Measurements from ENCODE around the gene TIFAB. TPM values are rescaled to one million over a fixed set of nuclear protein-coding genes. Genes with fewer than 3 reads are reported as not detected.

Gene TIFAB
- total RNA-seq, 1 donor from 2014 or later: not detected

DNA sequence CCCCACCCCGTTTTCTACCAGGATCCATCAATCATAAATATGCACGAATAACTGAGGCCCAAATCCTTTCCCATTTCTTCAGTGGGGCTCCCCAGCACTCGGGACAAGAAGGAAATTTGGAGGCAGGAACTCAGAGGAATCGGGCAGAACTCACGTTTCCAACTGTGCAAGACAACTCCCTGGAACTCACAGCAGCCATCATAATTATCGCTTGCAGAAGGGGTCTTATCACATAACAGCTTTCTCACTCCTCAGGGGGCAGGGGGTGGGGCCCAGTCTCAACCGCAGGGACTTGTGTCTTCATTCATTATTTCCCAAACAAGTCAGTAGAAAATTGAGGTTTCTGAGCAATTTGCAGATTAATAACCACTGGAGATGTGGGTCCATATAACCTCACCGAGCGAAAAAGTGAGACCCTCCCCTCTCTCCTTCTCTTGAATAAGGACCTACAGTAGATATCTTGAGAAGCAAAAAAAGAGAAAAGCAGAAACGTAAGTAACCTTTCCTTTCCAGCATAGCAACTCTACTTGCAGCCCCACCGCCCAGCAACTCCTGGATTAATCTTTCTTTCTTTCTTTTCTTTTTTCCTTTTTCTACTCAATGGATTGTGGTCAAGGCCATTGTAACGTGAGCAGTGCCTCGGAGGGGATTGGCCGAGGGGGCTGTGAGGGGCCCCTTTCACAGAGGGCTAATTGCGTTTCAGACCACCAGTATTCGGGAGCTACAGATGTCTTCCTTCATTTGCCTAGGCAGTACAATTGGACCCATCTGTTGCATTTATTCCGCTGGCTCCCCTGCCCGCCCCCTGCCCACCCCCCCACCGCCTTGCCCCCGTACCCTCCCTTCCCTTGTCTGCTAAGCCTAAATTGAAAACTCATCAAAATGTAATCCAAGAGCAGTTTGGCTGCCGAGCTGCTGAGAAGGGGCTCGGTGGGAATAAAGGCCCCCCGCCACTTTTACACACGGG, 24.7 kb upstream of the TIFAB start:
- Histone ChIP-seq H3K4me3 (ENCODE audit: insufficient read depth, low read depth, low read length) (no peak overlapping the region), H3K9ac (ENCODE audit: low read length) (no peak overlapping the region), H3K79me2 (ENCODE audit: insufficient read depth, low read length) (no peaks in the 10 kb centered on the region), H4K20me1 (ENCODE audit: insufficient read depth, low read length) (no peaks in the 10 kb centered on the region), H2AFZ (ENCODE audit: low read depth, low read length) (no peak overlapping the region), H3K4me2 (ENCODE audit: low read length) (no peak overlapping the region), H3K27ac (ENCODE audit: low read depth, low read length) (no peak overlapping the region), H3K27me3 (ENCODE audit: insufficient read depth, low read length) (peaks cover 58% of the 10 kb centered on the region), H3K9me3 (ENCODE audit: insufficient read depth, low read depth, low read length) (no peaks in the 10 kb centered on the region), H3K4me1 (ENCODE audit: insufficient read depth, low read length) (no peaks in the 10 kb centered on the region), H3K36me3 (ENCODE audit: insufficient read depth, low read length) (no peaks in the 10 kb centered on the region)
- Mint-ChIP-seq H3K36me3 (ENCODE audit: low read depth, unreplicated experiment) (no peaks in the 10 kb centered on the region), H3K4me3 (ENCODE audit: unreplicated experiment) (no peak overlapping the region), H3K27ac (ENCODE audit: unreplicated experiment) (no peak overlapping the region), H3K9me3 (ENCODE audit: unreplicated experiment) (no peaks in the 10 kb centered on the region), H3K27me3 (ENCODE audit: low read depth, unreplicated experiment) (peaks cover 73% of the 10 kb centered on the region), H3K4me1 (ENCODE audit: low read depth, unreplicated experiment) (no peaks in the 10 kb centered on the region)
- TF ChIP-seq EZH2 (IDR thresholded peaks at IDR 0.05; ENCODE audit: insufficient read depth, low read length): no peak
- TF ChIP-seq, protein P1, sequence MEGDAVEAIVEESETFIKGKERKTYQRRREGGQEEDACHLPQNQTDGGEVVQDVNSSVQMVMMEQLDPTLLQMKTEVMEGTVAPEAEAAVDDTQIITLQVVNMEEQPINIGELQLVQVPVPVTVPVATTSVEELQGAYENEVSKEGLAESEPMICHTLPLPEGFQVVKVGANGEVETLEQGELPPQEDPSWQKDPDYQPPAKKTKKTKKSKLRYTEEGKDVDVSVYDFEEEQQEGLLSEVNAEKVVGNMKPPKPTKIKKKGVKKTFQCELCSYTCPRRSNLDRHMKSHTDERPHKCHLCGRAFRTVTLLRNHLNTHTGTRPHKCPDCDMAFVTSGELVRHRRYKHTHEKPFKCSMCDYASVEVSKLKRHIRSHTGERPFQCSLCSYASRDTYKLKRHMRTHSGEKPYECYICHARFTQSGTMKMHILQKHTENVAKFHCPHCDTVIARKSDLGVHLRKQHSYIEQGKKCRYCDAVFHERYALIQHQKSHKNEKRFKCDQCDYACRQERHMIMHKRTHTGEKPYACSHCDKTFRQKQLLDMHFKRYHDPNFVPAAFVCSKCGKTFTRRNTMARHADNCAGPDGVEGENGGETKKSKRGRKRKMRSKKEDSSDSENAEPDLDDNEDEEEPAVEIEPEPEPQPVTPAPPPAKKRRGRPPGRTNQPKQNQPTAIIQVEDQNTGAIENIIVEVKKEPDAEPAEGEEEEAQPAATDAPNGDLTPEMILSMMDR (IDR thresholded peaks at IDR 0.05; ENCODE audit: insufficient read depth, low read depth, low read length): no peak
- DNase-seq (ENCODE audit: low read depth): no peak
- FAIRE-seq: no peak

DNA sequence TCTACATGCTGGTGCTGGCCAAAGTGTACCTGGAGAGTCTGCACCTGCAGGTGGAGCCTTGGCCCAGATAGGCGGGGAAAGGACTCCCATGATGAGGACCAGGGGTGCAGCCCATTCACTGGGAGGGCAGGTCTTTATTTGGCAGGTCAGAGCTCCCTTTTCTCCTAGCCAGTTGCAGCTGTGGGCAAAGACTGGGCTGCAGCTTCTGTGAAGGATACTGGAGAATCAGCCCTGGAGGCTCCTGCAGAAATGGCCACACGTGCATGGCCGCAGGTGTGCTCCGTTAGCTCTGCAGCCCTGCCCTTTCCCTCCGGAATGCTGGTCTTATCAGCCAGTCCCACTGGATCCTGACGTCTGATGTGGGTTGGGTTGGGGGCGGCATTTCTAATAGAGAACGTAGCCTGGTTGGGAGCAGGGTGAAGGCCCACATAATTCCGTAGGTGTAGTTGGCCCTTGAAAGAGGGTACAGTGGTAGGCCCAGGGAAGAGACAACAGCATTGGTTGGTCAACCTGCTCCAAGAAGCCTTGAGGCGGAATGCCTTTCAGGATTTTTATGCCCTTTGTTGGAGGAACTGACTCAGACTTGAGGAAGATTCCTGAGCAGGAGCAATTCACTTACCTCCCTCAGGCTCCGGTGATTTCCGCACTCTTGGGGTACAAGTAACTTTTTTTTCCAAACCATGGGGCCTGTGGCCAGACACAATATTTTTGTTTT, 22.0 kb upstream of the TIFAB start:
- H3K9me3 Mint-ChIP-seq (ENCODE audit: unreplicated experiment): no peaks in the 10 kb centered on the region
- FAIRE-seq (no peak), DNase-seq (ENCODE audit: low read depth) (no peak)
- Histone ChIP-seq H3K27me3 (ENCODE audit: insufficient read depth, low read length) (peaks cover 66% of the 10 kb centered on the region), H3K4me3 (ENCODE audit: insufficient read depth, low read depth, low read length) (no peak overlapping the region), H3K4me2 (ENCODE audit: low read length) (no peak overlapping the region), H2AFZ (ENCODE audit: low read depth, low read length) (no peak overlapping the region), H4K20me1 (ENCODE audit: insufficient read depth, low read length) (no peaks in the 10 kb centered on the region), H3K79me2 (ENCODE audit: insufficient read depth, low read length) (no peaks in the 10 kb centered on the region), H3K4me1 (ENCODE audit: insufficient read depth, low read length) (no peaks in the 10 kb centered on the region), H3K9me3 (ENCODE audit: insufficient read depth, low read depth, low read length) (no peaks in the 10 kb centered on the region), H3K36me3 (ENCODE audit: insufficient read depth, low read length) (no peaks in the 10 kb centered on the region), H3K9ac (ENCODE audit: low read length) (no peak overlapping the region), H3K27ac (ENCODE audit: low read depth, low read length) (no peak overlapping the region)
- no peak overlapping the region for H3K4me3 Mint-ChIP-seq (ENCODE audit: unreplicated experiment)
- no peak for TF ChIP-seq EZH2 (IDR thresholded peaks at IDR 0.05; ENCODE audit: insufficient read depth, low read length)
- no peaks in the 10 kb centered on the region for H3K36me3 Mint-ChIP-seq (ENCODE audit: low read depth, unreplicated experiment)
- H3K27me3 Mint-ChIP-seq (ENCODE audit: low read depth, unreplicated experiment): peaks cover 80% of the 10 kb centered on the region
- H3K27ac Mint-ChIP-seq (ENCODE audit: unreplicated experiment): no peak overlapping the region
- H3K4me1 Mint-ChIP-seq (ENCODE audit: low read depth, unreplicated experiment): no peaks in the 10 kb centered on the region

DNA sequence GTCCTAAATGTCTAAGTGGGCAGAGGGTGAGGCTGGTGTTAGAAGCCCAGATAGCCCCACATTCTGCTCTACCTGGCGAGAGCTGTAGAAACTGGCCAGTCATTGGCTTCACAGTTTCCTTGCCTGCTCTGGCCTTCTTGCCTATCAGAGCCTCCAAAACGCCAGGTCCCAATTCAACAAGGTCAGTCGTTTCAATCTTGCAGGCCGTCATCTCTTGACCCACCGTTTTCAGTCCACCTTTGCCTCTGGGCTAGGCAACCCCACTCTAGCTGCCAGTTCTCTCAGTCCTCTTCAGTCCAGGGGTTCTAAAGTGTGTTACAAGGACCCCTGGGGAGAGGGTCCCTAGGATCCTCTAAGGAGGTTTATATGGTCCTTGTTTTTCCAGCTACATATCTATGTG, 20.0 kb upstream of the TIFAB start:
- Histone ChIP-seq H3K36me3 (ENCODE audit: insufficient read depth, low read length) (no peaks in the 10 kb centered on the region), H3K27ac (ENCODE audit: low read depth, low read length) (no peak overlapping the region), H3K4me2 (ENCODE audit: low read length) (no peak overlapping the region), H3K4me1 (ENCODE audit: insufficient read depth, low read length) (no peaks in the 10 kb centered on the region), H3K9me3 (ENCODE audit: insufficient read depth, low read depth, low read length) (no peaks in the 10 kb centered on the region), H3K79me2 (ENCODE audit: insufficient read depth, low read length) (no peaks in the 10 kb centered on the region), H4K20me1 (ENCODE audit: insufficient read depth, low read length) (no peaks in the 10 kb centered on the region), H3K27me3 (ENCODE audit: insufficient read depth, low read length) (peaks cover 69% of the 10 kb centered on the region), H2AFZ (ENCODE audit: low read depth, low read length) (no peak overlapping the region), H3K9ac (ENCODE audit: low read length) (no peak overlapping the region), H3K4me3 (ENCODE audit: insufficient read depth, low read depth, low read length) (no peak overlapping the region)
- DNase-seq (ENCODE audit: low read depth): no peak
- H3K36me3 Mint-ChIP-seq (ENCODE audit: low read depth, unreplicated experiment): no peaks in the 10 kb centered on the region
- TF ChIP-seq, protein P1 (IDR thresholded peaks at IDR 0.05; ENCODE audit: insufficient read depth, low read depth, low read length): no peak
- no peaks in the 10 kb centered on the region for H3K9me3 Mint-ChIP-seq (ENCODE audit: unreplicated experiment)
- H3K4me1 Mint-ChIP-seq (ENCODE audit: low read depth, unreplicated experiment): no peaks in the 10 kb centered on the region
- no peak overlapping the region for H3K4me3 Mint-ChIP-seq (ENCODE audit: unreplicated experiment)
- H3K27ac Mint-ChIP-seq (ENCODE audit: unreplicated experiment): no peak overlapping the region
- peaks cover 89% of the 10 kb centered on the region for H3K27me3 Mint-ChIP-seq (ENCODE audit: low read depth, unreplicated experiment)
- no peak for FAIRE-seq

All from astrocyte (in vitro differentiated cells and primary cell).